GM10266 (cell line): ENCODE results near the gene NFKBIE.
A peak's percentile ranks its signal among the peaks of the same experiment; 100 is the strongest.

ENCODE experiments used
- DNase-seq: peaks from one replicate; pipeline ENCODE4 v3.0.0; 2012; ENCODE audit errors: extremely low spot score
- CTCF ChIP-seq: IDR thresholded peaks from 2 replicates; pipeline ENCODE4 v1.5.1; 2012; ENCODE audit warnings: mild to moderate bottlenecking, low read depth; ENCODE audit not compliant: control insufficient read depth, insufficient read depth; ENCODE audit errors: missing control alignments

NFKBIE gene

GRCh38 chr6:44265722-44266233 is 427 bp upstream of the NFKBIE start:
- no peak for DNase-seq
- TF ChIP-seq CTCF = no peak

GRCh38 chr6:44264154-44265006 is 971 bp downstream of the NFKBIE start:
- DNase-seq = no peak
- TF ChIP-seq CTCF = peak; percentile 10

- peak; percentile 75 for DNase-seq
- TF ChIP-seq CTCF = no peak
These were observed 1.8 kb downstream of the NFKBIE start for GRCh38 chr6:44263354-44264100.

- TF ChIP-seq CTCF = no peak
- DNase-seq = no peak
These were observed 2.6 kb downstream of the NFKBIE start for GRCh38 chr6:44262467-44263353.

DNA sequence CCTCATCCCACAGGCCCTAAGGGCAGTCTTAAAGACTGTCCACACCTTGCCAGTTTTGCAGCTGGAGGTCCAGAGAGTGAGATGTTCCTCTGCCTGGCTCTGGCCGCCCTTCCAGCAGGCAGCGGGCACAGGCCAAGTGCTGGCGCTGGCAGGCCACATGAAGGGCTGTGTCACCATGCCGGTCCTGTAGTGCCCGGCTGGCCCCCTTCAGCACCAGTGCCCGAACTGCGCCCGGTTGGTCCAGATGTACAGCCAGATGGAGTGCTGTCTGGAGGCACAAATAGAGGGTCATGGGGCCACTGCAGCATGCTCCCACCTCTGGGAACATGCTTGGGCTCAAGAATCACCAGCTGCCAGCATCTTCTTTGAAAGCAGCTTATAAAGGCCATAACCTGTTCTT is 3.8 kb downstream of the NFKBIE start:
- DNase-seq = no peak
- no peak for TF ChIP-seq CTCF

GRCh38 chr6:44260451-44261297 is 4.7 kb downstream of the NFKBIE start:
- no peak for TF ChIP-seq CTCF

More at GRCh38 chr6:44260451-44261297, 4.7 kb downstream of the NFKBIE start:
- peak; percentile 76 for DNase-seq
